Fibroblast of lung (primary cell): ENCODE measurements around the gene ERAP2.

Source experiments
- CTCF ChIP-seq, 2 donors: IDR thresholded peaks in 1 of 2; conservative IDR thresholded peaks in 1 of 2; 1 replicate in 1 of 2; 2 replicates in 1 of 2; pipeline ENCODE4 v1.5.1; 2011 to 2012; ENCODE audit warnings: low read length in 2 of 2, control low read depth in 1 of 2, inconsistent platforms in 1 of 2, low read depth in 1 of 2, mild to moderate bottlenecking in 1 of 2
- EZH2 ChIP-seq: IDR thresholded peaks from 2 replicates; pipeline ENCODE4 v1.5.1; 2012; ENCODE audit warnings: low read length, control low read depth, mild to moderate bottlenecking; ENCODE audit errors: missing control alignments

DNA sequence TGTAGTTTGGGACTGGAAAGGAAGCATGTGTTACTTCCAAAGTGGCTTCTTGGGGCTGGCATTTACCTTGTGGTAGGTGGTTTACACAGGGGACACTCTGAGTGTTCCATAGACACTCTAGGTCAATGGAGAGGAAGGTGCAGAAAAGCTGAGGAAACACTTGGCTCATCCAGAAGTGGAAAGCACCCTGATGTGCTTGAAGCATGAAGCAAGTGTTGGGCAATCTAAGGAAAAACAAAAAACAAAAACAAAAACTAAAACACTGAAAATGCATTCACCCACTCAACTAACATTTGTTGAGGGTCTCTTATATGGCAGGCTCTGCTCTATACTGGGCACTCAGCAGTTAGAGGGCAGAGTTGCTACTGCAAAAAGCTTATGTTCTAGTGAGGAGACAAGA is 2.9 kb upstream of the ERAP2 start:
- TF ChIP-seq CTCF (conservative IDR thresholded peaks at IDR 0.05 in 1 of 2, IDR thresholded peaks at IDR 0.05 in 1 of 2; ENCODE audit: low read depth in 1 of 2, low read length in 2 of 2) (no peak), EZH2 (no peak)
